ENCODE results near the gene THOC1.

The THOC1 gene

DNA sequence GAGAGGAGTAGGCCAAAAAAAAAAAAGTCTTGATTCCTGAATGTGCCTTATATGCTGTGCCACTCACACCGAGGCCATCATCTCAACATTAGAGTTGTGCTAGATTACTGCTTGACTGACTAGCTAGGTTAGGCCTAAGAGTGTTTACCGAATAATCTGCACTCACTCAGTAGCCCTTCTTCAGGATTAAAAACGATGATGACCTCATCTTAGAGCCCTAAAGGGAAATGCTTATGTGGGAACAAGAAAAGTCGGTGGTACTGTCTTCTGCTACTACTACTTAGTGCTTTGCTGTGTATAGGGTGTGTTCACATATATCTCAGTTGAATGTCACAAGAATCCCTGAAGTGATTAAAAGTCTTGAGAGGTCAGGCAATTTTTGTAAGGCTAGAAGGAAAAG is 54.3 kb downstream of the THOC1 start:
- DNase-seq (ENCODE audit: low read depth in 2 of 2), result no peak

DNA sequence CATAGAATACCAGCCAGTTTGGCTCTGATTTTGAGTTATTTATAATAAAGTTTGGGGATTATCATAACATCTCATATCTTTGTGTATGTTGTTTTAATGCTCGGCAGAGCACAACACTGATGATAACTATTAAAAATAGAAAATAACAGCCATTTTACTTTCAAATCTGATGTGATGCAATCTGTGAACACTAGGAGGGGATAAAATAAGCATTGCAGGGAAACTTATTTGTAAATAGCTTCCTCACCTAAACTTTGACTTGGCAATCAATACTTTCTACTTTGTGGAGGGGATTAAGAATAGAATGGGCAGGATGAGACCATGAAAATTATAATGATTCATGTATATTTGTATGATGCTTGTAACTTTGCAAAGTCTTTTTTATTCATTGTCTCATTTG is 55.1 kb downstream of the THOC1 start:
- DNase-seq (ENCODE audit: low read depth in 2 of 2), result no peak

DNA sequence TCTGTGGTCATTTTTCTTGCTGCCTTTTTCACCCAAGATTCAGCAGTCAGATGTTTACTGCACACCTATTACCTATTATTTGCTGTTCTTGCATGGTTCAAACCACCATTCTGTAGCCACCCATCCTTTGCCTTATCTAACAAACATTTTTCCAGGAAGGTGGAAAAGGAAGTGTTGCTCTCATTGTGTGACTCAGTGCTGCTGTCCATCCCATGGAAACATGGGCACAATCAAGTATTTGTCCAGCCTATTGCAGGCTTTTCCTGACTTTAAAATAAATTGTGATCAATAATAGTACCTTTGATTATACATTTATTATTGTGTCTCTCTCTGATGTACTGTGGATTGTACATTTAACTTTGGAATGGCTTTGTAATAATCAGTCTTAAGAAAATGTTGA is 56.3 kb downstream of the THOC1 start:
- DNase-seq (ENCODE audit: low read depth in 2 of 2), result no peak

DNA sequence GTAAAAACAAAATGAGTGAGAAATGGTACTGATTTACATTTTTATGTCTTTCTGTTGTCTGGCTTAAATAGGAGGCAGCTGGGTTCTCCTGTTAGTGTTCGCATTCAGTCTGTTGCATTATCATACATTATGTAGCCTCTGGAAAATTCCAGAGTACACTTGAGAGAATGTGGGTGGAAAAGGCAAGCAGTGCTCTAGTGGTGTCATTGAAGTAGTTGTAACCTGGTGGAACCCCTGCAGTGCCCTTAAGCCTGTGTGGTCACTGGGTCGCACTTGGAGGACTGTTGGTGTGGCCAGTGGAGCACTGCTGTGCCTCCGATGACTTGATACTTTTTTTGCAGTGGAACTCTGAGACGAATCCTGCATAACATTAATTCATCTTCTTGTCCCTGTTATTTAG is 57.1 kb downstream of the THOC1 start:
- no peak for DNase-seq (ENCODE audit: low read depth in 2 of 2)

DNA sequence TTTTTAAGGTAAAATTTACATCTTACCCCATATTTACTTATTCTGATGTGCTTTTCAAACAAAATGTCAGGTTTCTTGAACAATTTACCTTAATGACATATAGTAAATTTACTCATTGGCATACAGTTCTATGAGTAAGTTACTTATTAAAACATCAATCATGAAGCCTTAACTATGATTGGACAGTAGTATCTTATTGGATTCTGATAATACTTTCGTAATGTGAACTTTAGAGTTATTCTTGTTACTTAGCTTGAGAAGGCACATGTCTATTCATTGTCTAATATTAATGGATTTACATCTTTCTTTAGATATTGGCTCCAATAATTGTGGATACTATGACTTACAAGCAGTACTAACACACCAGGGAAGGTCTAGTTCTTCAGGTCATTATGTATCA is 57.8 kb downstream of the THOC1 start:
- DNase-seq (ENCODE audit: low read depth in 2 of 2), result no peak

DNA sequence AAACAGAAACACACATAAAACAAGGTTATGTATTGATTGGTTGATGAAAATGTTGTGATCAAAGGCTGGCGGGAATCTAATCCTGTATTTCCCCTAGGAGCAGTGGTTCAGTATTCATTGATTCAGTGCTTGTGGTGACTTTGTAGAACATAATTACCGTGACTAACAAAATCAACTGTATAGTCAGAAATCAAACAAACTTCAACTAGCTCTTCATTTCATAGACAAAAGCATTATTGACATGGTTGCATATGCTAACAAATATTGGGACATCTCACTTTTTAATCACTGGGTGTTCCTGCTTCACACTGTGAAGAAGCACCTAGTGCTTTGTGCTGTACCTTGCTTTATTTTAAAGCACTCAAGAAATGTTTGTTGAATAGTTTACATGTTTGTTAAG is 68.1 kb downstream of the THOC1 start:
- DNase-seq (ENCODE audit: low read depth in 2 of 2), result no peak

DNA sequence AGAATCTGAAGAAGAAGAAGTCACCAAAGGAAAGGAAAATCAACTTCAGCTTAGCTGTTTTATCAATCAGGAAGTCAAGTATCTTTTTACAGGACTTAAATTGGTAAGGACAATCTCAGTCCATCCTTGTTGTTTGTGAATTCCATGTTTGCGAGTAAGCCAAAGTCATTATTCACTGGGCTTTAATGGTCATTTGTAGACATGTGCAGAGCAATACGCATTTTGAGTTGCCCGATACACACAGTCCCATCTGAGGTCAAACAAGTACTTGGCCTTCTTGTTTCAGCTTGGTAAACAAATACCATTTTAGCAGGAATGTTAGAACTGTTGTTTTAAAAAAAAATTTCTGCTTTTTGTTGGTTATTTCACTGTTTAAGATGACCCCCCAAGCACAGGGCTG is 68.6 kb downstream of the THOC1 start:
- DNase-seq (ENCODE audit: low read depth in 2 of 2), result no peak

DNA sequence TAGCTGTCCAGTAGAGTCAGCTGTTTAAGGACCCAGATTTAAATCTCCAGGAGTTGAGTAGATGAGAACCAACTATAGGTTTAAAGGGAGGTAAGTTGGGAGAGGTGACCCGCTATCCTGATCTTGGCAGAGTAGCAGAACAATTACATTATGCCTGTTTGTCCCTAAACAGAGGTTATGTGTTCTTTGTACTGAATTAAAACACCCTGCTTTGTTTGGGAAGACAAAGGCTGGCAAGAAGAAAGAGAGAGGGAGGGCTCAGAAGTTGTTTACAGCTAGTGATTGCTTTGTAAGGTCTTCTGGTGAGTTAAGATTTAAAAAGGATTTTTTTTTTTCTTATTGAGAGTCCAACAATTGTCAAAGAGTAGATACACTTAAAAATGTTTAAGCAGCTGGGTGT is 72.2 kb downstream of the THOC1 start:
- no peak for DNase-seq (ENCODE audit: low read depth in 2 of 2)

DNA sequence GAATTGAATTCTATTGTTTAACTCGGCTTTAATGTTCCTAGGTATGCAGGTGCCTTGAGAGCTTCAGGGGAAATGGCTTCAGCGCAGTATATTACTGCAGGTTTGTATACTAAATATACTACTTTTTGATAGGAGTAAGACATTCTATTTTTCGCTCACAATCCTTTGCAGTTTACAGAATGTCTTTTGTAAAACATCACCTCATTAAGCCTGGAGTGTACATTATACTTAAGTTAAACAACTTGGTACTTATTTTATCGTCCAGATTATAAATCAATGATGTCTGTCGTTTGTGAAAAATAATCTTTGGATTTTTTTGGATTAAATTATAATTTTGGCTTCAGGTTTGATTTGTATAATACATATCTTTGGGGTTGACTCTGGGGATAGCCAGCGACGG is 75.0 kb downstream of the THOC1 start:
- DNase-seq (ENCODE audit: low read depth in 2 of 2), result no peak

DNA sequence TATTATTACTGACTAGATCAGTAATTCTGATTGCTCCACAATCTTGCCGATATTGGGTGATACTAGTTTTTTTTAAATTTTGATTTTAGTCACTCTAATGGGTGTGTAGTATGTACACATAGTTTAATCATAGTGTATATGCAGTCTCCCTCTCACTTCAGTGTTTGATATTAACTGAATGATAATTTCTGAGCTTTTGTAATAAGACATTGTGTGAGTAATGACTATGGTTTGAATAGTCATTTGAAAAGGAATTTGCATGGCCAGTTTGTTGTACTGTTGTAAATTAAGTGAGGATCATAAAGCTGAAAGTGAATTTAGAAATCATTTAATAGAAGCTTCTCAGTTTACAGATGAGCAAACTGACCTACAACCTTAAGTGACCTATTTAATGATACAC is 76.1 kb downstream of the THOC1 start:
- no peak for DNase-seq (ENCODE audit: low read depth in 2 of 2)

DNA sequence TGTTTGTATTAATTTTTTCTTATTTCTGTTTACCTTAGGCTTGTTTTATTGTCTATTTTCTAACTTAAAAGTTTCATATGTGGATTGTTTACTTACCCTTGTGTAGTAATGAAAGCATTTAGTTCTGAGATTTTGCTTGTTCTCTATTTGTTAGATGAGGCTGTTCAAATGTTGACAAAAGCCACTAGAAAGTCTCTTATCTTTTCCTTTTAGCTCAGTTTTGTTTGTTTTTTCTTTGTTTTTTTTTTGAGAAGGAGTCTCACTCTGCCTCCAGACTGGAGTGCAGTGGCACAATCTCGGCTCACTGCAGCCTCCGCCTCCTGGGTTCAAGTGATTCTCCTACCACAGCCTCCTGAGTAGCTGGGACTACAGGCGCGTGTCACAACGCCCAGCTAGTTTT is 78.6 kb downstream of the THOC1 start:
- no peak for DNase-seq (ENCODE audit: low read depth in 2 of 2)

DNA sequence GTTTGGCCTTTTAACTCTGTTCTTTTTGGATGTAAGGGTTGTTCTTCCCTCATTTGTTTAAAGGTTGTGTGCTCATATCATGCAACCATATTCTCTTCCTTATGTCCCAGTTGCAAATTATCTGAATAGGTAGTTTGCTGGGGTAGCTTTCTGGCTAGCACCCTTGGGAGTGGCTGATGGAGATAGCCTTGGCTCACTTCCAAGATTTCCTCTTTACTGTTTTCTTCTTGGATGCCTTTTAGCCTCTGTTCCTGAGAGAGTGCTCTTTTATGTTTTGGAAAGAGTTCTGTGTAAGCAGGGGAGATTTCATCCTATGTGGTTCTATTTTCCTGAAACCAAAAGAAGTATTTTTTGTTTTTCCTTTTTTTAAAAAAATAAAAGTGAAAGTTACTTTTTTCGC is 84.1 kb downstream of the THOC1 start:
- DNase-seq (ENCODE audit: low read depth in 2 of 2), result no peak

DNA sequence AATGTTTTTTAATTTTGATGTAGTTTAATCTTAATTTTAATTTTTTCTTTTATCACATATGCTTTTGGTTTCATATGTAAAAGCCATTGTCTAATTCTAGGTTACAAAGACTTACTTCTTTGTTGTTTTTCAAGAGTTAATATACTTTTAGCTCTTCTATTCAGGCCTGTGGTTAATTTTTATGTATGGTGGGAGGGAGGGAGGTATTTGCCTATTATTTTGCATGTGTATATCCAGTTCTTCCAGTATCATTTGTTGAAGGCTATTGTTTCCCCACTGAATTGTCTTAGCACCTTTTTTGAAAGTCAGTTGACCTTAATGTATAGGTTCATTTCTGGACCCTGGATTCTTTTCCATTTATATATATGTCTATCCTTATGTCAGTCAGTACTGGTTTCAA is 86.1 kb downstream of the THOC1 start:
- no peak for DNase-seq (ENCODE audit: low read depth in 2 of 2)

DNA sequence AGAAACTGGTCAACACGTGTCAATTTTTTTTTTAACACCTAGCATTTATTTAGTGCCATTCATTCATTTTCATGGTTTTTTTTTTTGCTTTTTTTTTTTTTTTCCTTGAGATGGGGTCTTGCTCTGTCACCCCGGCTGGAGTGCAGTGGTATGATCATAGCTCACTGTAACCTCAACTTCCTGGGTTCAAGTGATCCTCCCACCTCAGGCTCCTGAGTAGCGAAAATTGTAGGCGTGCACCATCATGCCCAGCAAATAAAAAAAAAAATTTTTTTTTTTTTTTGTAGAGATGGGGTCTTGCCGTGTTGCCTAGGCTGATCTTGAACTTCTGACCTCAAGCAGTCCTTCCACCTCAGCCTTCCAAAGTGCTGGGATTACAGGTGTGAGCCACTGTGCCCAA is 88.3 kb downstream of the THOC1 start:
- DNase-seq (ENCODE audit: low read depth in 2 of 2), result no peak

DNA sequence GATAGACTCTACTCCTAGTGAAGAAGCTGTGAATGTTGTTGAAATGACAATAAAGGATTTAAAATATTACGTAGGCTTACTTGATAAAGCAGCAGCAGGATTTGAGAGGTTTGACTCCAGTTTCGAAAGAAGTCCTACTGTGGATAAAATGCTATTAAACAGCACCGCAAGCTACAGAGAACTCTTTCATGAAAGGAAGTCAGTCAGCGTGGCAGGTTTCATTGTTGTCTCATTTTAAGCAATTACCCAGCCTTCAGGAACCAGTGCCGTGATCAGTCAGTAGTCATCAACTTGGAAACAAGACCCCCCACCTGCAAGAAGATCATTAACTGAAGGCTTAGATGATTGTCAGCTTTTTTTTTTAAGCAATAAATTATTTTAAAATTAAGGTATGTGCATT is 95.5 kb downstream of the THOC1 start:
- DNase-seq (ENCODE audit: low read depth in 2 of 2), result no peak

All from stimulated activated CD4-positive, alpha-beta T cell treated with anti-CD3 and anti-CD28 coated beads, Interleukin-12 subunit alpha, Interleukin-12 subunit beta, amount 100 ng/mL, for 24 hours (primary cell).